ENCODE measurements around the gene PRLH. TPM values are rescaled to one million over a fixed set of nuclear protein-coding genes. Genes with fewer than 3 reads are reported as not detected.

The PRLH gene
- total and polyA plus RNA-seq, 2 of the 13 experiments (the other 11 are each of a cell fraction or from before 2014, with no cell fraction given), result not detected

- CTCF ChIA-PET (ENCODE audit: low intra/inter-chr PET ratio, low total read pairs), result no interaction called here
- H3K4me3 ChIP-seq (replicated peaks in 1 of 3; ENCODE audit: insufficient read depth in 1 of 3, low read depth in 2 of 3, low read length in 3 of 3), result no peak overlapping the region
- no peak overlapping the region for H3K9ac ChIP-seq (ENCODE audit: insufficient read depth, low read depth, low read length)
- H3K36me3 ChIP-seq (replicated peaks in 1 of 2; ENCODE audit: control insufficient read depth in 1 of 2, insufficient read depth in 2 of 2, low read length in 2 of 2), result no peaks in the 10 kb centered on the region
- peaks cover 11% of the 10 kb centered on the region for H3K4me1 ChIP-seq (ENCODE audit: insufficient read depth, low read length)
- 4% methylated on average over 4 of the region's 4 CpGs for WGBS (ENCODE audit: low lambda C conversion rate)
- in situ Hi-C loops (cut with HindIII; ENCODE audit: extremely low pct_ligation_motif_present, low pct_unique_long_range_greater_than_20kb), result no loop called here
- DNase-seq (ENCODE audit: low spot score), result no peak
- FAIRE-seq, result no peak
- no TSS peak for BruUV-seq (replicated peaks)
- H4K20me1 ChIP-seq (ENCODE audit: insufficient read depth, low read length), result no peaks in the 10 kb centered on the region
- no peak overlapping the region for H3K27ac ChIP-seq (ENCODE audit: extremely low read length, insufficient read depth, low read length)
- no peaks in the 10 kb centered on the region for H3K79me2 ChIP-seq (ENCODE audit: insufficient read depth, low read length)
- intact Hi-C loops (cut with micrococcal nuclease; ENCODE audit: unreplicated experiment), result no loop called here
- POLR2A ChIA-PET, result no interaction called here
- no peak overlapping the region for H3K4me2 ChIP-seq (ENCODE audit: low read depth, low read length)
- H2AFZ ChIP-seq (ENCODE audit: low read length), result no peak overlapping the region
- ATAC-seq, result no peak
- H3K9me3 ChIP-seq (ENCODE audit: low read length), result no peaks in the 10 kb centered on the region
- peaks cover 3 to 39% of the 10 kb centered on the region in 2 experiments; a peak in 4 of 5 replicates for H3K27me3 ChIP-seq (ENCODE audit: control insufficient read depth in 1 of 2, insufficient read depth in 2 of 2, low read length in 2 of 2)
- TF ChIP-seq FOXK2 (IDR thresholded peaks at IDR 0.05) (0 out of 2 replicates have a peak, but pooled peaks have one; percentile 6), U2AF1 (optimal IDR thresholded peaks at IDR 0.05; ENCODE audit: low read depth, low read length) (no peak), E2F5 (CRISPR knock-in tag; conservative IDR thresholded peaks at IDR 0.05) (no peak), ZNF367 (CRISPR knock-in tag; IDR thresholded peaks at IDR 0.05; ENCODE audit: borderline replicate concordance) (no peak), ZMYM4 (CRISPR knock-in tag; IDR thresholded peaks at IDR 0.05) (no peak), ZNF224 (CRISPR knock-in tag; IDR thresholded peaks at IDR 0.05) (no peak), UBTF (CRISPR knock-in tag; IDR thresholded peaks at IDR 0.05) (no peak), NR2F2 (IDR thresholded peaks at IDR 0.05; ENCODE audit: borderline replicate concordance, low read depth) (no peak), ZNF547 (CRISPR knock-in tag; IDR thresholded peaks at IDR 0.05) (no peak), RFXANK (CRISPR knock-in tag; IDR thresholded peaks at IDR 0.05) (no peak), AKNA (CRISPR knock-in tag; IDR thresholded peaks at IDR 0.05; ENCODE audit: borderline replicate concordance) (no peak), JARID2 (CRISPR knock-in tag; IDR thresholded peaks at IDR 0.05; ENCODE audit: insufficient replicate concordance) (no peak), ZNF749 (CRISPR knock-in tag; IDR thresholded peaks at IDR 0.05; ENCODE audit: borderline replicate concordance) (no peak), PATZ1 (CRISPR knock-in tag; IDR thresholded peaks at IDR 0.05) (no peak), LCORL (IDR thresholded peaks at IDR 0.05) (peak; percentile 4; the same call in 1 of the 2 replicates), LCORL (CRISPR knock-in tag; IDR thresholded peaks at IDR 0.05) (no peak)
Measured at GRCh38 chr2:237517163-237517562, 49.2 kb upstream of the PRLH start.
